NCI-H446 (cell line): Measurements from ENCODE around the gene EYS.

Source experiments
- DNase-seq, 2 experiments: peaks; one replicate each; lab custom pipeline; 2025; lab: John Stamatoyannopoulos, UW

The EYS gene

DNA sequence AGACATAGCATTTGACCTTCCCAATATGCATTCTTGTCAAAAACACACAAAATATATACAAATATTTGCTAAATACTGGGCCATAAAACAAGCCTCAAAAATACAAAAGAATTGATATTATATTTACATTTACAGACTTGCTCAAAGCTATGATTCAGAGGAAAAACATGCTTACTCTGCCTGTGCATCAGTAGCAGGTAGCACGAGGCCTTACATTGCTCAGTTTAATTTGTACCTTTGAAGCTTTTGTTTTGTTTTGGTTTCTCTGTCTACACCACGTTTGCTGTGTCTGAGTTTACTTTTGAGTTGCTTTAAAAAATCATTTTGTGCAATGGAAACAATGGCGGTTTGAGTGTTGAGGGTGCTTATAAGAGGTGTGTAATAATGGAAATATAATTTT lies 1972.1 kb downstream of the EYS start:
- DNase-seq = no peak

DNA sequence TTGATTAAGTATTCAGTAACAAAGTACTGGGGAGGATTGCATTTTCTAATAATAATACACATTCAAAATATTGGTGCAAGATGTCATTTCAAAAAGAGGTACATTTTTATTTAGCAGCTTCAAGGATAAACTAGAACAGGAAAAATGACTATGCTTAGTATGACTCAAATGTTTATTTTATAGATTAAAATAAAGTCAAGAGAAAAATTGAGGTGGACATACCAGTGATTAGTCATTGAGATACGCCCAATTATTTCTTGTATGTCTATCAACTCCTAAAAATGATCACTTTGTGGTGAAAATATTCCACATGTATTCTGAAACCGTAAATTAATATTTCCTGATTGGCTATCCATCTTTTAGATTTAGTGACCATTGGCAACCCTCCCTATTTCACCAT lies 1974.7 kb downstream of the EYS start:
- DNase-seq = no peak

DNA sequence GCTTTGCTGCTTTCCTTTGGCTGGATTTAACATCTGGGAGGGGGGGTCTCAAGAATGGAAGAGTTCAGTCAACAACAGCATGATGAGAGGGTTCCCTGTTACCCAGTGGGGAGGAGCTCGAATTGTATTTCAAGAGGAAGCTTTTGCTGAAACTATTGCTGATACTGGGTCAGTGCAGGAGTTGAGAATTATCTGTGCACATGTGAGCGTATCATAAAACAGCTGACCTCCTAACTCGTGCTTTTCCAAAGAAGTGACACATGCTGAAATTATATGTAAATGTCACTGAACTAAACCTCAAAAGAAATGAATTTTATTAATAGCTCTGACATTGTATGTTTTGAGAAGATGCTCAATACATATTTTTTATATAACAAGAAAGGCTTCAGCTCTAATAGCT lies 1975.1 kb downstream of the EYS start:
- DNase-seq = no peak

DNA sequence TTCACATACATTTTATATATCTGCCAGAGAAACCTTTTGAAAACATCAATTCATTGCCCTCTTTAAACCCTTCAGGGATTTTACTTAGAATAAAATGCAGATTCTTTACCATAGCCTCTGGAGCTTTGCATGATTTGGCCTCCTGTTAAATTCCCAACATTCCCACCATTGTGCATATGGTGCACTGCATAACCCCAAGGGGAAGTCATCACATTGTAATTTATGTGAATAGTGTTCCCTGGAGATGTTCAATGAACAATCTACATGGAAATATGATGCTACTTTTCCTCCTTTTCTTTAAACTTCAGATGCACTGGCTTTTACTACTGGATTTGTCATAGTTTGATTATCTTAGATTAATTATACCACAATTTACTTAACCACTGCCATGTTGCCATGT lies 1976.7 kb downstream of the EYS start:
- DNase-seq = no peak

DNA sequence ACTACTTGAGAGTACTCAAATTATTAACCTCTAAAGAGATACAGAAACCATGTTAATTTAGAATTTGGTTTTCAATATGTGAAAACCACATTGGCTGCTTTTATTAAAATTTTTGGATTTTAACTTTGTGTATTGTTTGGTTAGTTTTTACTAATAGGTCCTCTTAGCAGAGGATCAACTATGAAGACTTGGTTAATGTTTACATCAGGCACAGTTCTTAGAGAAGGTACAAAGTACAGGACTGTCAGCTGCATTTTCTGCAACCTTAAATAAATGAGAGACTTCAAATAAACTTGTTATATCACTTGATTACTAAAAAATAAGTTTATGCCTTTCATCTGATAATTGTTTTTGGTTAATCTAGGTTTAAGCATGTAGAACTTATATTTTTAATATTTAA lies 1982.3 kb downstream of the EYS start:
- no peak for DNase-seq

DNA sequence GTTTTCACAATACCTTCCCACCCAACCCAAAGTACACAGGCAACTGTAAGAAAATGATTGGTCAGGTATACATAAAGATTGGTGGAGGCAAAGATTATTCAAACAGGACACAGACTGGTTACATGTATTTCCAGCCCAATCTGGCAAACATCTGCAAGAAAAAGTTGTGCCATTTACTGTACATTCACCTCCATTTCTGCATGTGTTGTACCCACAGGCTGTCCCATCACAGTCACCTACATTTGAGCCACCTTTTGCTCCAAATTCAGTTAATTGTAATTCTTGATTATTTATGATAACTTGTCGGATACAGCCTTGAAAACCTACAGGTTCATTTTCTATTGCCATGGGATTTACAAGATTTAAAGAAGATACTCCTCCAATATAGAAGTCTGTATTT lies 1985.8 kb downstream of the EYS start:
- DNase-seq = no peak

DNA sequence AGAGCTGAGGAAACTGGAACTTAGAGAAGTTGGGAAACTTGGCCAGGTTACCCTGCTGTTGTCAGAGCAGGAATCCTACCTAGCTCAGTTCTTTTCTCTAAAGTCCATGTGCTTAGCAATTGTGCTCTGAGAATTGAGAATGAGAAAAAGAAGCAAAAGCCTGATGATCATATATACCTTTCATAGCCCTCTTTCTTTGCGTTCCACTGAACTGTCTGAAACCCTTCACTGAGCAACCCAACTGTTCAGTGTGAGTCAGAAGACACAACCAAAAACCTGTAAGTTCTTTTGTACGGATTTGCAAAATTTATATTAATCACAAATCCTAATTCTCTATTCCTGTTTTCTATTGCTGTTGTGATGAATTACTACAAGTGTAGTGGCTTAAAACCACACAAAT lies 1990.9 kb downstream of the EYS start:
- DNase-seq = no peak

DNA sequence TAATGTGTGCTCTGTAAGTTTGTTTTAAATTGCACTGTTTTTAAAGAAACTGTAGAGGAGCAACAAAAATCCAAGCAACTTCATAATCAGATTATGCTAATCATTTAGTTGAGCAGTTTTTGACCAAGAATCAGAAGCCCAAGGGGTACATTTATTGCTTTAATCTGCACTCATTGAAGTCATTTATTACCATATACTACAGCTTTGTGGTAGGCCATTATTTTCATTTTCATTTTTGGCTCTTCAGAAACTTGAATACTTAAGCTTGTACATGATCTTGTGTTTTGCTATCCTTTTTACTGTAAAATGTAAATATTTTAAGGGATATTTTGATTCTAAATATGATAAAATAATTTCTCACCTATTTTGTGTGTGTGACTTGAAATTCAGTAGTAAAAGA lies 1992.9 kb downstream of the EYS start:
- DNase-seq = no peak

DNA sequence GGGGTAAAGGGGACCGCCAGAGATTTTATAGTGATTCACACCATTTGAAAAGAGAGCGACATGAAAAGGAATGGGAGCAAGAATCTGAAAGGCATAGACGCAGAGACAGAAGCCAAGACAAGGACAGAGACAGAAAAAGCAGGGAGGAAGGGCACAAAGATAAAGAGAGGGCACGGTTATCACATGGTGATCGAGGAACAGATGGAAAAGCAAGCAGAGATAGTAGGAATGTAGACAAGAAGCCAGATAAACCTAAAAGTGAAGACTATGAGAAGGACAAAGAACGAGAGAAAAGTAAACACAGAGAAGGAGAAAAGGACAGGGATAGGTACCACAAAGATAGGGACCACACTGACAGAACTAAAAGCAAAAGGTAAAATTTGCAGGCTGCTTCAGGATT lies 1993.7 kb downstream of the EYS start:
- no peak for DNase-seq

DNA sequence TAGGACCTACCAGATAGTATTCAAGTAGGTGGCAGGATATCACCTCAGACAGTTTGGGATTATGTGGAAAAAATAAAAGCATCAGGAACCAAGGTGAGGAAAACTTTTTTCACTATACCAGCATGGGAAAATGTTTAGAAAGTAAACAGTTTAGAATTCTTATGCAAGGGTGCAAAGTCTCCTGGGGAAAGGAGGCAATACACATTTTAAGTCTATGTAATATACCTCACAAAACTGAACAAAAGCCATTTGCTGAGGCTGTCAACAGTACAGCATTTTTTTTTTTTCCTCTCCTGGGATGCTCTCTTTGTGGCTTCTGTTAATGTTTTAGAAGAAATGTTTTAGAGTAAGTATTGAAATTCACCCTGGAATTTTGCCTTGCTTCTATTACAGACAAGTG lies 1997.9 kb downstream of the EYS start:
- DNase-seq = no peak

DNA sequence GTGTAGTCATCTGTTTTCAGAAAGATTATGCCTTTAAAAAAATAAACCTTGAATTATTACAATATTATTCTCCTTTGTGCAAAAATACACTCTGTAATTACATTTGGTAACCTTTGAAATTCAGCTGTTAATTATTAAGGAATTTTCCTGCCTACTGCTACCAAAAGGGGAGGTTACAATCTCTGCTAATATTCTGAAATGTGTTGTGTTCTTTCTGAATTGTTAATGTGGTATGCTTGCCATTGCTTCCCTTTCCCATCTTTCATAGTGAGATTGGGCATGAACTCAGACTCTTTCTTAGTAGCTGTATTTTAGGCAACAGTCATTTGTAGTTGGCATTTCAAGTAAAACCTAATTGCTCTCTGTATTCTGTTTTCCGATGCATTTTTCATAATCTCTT lies 1998.4 kb downstream of the EYS start:
- DNase-seq = no peak

DNA sequence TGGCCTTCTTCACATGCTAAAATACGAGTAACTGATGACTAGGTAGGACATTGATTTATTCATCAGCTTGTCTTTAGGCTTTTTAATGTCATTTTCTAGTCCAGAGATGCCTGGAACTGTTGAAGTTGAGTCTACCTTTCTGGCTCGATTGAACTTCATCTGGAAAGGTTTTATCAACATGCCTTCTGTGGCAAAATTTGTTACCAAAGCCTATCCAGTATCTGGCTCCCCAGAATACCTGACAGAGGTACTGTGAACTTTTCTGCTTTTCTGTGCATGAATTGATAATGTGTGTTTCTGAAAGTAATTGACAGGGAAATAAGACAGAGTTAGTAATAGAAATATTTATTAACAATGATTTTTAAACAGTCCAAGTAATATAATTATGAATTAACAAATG lies 2000.4 kb downstream of the EYS start:
- DNase-seq = no peak

DNA sequence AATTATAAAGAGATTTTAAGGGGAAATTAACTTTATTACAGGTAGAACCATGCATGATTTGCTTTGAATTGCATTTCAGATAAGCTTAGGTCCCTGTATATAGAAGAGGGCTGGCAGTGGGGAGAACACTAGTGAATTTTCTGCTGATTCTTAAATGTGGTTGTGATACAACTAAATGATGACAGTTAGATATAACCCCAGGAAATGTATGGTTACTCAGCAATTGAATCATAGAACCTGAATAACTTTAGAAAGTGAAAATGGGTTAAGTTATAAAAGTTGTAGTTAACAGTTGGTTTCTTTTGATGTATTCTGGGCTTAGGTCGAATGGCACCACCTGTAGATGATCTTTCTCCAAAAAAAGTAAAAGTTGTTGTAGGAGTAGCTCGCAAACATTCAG lies 2001.3 kb downstream of the EYS start:
- no peak for DNase-seq

DNA sequence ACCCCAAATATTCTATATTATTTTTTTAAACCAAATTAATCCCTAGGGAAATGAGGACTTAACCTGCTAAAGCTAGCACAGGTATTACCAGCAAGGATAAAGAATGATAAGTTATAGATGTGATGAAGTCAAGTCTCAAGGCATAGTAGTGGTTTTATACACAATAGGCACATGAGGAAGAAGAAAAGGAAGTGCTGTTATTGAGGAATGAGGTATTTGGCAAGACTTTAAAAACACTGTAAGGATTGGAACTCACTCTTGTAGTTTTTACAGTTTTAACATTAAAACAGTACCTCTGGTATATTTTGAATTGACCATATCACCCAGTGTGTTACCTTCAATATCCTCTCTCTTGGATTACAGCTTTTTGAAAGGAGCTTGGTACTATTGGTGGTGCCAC lies 2016.8 kb downstream of the EYS start:
- no peak for DNase-seq

DNA sequence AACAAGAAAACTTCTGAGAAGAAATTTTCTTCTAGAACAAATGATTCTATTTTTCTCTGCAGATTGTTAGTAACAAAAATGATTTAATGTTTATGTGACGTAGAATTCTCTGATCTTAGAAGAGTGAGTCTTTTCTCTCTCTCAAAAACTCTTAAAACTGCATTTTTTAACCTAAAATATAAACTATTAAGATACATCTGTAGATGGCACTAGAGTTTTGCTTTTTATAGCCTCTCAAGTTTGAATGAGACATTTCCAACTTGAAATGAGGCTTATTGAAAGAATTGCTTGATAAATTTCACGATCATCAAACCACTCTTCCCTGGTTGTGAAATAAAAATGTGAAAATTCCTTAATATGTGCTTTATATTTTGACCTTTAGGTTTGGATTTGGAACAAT lies 2017.6 kb downstream of the EYS start:
- DNase-seq = no peak

DNA sequence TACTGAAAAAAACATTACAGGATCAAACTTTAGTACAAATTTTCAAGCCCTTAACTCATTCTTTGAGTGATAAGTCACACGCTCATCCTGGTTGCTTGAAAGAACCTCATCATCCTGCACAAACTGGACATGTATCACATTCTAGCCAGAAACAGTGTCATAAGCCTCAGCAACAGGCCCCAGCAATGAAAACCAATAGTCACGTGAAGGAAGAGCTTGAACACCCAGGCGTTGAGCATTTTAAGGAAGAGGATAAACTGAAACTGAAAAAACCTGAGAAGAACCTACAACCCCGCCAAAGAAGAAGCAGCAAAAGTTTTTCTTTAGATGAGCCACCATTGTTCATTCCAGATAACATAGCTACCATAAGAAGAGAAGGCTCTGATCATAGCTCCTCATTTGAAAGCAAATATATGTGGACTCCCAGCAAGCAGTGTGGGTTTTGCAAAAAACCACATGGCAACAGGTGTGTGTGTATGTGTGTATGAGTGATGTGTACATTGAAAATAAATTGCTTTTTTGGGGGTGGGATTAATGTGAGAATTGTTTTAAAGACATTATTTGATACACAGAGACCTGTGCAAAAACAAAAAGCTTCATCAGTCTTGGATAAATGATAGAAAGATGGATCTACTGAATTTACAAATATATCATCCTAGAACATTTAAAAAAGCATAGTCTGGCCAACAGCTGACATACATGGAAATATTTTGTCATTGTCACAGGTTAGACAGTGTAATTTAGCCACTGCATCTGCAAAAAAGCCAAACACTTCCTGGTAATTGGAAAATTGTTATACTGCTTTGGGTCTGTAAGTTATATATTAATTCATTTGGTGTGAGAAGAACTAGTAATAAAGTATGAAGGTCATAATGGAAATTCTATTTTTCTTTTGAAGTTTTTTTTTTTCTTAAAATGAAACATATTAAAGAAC lies 2021.3 kb downstream of the EYS start:
- DNase-seq = no peak

DNA sequence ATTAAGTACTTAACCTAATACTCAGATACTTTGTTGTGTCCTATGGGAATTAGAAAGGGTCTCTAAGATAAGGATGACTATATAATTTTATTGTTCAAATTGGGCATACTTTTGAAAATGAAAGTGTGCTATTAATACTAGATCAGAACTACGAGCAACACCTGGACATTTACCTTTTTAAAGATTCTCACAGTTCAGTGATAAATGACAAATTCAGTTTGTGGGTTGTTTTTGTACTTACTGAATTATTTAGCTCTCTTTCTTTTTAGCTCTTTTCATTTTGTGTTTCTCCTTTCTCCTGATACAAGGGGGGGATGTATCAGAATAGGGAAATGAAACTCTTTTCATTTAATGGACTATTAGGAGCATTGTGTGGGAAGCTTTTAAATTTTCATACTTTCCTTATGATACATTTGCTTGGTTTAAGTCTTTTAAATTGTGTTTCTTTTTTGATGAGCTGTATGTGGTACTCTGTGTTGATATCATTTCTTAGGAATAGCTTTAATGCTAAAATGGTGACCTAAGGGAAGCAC lies 2023.9 kb downstream of the EYS start:
- DNase-seq = no peak

DNA sequence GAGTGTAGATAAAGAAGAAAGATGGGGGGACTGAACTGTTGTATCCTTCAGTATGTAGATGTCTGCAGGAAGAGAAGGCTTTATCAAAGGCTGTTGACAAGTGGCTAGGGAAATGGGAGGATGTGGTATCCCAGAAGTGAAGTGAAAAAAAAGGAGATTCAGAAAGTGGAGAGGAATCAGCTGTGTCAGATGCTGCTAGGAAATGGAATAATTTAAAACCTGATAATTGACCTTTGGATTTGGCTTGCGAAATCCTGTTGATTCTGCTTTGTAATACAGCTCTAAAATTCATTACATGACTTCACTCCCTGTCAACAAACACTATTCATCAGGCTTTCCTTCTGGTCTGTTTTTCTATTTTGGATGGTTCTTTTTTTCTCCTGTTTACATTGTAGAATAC lies 2029.7 kb downstream of the EYS start:
- no peak for DNase-seq

DNA sequence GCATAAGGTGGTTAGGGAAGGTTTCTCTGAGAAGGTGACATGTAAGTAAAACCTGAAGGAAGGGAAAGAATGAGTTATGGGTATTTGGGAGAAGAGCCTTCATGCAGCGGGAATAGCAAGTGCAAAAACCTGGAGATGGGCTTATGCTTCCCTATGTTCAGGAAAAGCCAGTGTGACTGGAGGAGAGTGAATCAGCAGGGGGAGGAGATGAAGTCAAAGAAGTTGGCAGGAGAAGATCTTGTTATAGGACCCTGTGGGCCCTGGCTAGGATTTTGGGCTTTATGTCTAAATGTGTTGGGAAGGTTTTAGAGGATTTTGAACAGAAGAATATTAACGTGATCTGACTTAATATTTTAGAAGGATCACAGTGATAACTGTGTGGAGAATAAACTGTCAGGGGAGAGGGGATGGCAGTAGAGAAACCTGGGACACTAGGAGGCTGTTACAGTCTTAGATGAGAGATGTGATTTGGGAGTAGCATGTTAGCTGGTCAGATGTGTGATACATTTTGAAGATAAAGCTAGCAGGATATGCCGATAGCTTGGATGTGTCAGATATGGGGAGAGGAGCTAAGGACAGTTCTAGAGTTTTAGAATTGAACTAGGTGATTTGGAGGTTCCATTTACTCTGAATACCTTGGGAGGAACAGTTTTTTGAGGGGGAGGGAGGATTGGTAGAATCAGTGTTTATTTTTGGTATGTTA lies 2030.5 kb downstream of the EYS start:
- DNase-seq = no peak

DNA sequence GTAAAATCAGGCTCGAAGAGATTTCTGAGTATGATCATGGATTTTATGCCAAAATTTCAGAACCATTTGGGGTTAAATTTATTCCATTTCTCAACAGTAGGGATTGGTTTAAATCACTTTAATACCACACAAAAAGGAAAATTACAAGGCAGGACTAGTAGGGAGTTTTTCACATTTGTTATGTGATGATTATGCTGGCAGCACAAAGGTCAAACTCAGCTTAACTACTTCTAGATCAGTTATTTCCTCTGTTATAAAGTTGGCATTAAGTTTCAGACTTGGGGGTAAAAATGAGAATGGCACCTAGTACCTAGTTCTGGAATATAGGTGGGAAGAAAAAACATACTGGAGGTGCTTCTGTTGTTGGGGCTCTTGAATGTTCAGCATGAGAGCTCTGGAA lies 2031.9 kb downstream of the EYS start:
- no peak for DNase-seq

DNA sequence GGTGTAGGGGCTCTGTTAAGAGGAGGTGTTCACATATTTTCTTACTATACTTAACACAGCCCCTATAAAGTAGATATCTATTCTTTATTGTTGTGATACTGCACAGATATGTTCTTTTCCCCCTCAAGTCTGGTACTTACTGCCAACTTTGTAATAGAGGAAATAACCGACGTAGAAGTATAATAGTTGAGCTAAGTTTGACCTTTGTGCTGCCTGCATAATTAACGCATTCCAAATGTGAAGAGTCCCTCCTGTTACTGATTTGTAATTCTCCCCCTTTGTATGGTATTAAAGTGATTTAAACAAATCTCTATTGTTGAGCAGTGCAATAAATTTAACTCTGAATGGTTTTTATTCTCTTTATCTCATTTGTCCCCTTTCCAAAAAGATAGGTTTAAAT lies 2032.4 kb downstream of the EYS start:
- DNase-seq = no peak

DNA sequence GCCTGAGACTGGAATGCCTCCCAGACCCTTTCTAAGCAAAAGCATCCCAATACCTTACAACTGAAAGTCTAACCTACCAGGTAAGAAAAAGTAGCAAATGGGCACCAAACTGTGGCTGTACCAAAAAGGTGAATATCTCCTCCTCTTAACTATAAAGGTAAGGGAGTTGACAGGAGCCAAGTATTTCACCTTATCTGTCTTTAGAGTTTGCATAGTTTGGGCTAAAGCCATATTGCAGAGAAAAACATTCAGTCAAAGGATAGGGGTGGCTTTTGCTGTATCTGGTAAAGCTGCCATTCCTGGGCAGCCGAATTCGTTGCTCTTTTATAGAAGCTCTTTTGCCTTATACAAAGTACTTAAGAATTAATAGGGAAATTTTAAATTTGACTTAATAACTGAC lies 2033.3 kb downstream of the EYS start:
- DNase-seq = no peak

DNA sequence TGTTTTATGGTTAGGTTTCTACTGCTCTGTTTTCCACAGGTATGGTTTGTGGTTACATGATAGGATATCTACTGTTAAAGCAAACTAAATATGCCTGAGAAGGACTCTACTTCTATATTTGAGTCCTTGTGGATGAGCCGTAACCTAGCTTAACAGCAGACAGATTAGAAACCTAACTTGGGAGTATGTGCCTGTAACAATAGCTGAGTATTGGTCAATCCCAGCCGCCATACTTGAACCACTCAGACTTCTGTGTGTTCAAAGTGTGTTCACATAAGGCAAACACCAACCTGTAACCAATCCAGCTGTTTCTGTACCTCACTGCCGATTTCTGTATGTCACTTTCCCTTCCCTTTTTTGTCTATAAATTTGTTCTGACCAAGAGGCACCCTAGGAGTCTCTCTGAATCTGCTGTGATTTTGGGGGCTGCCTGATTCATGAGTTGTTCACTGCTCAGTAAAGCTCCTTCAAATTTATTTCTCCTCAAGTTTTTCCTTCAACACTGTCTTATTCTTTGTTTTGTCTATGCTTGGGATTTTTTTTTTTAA lies 2034.4 kb downstream of the EYS start:
- DNase-seq = no peak
